Transverse colon (tissue), 4 donors: ENCODE data around the gene FHAD1.

Experiments used
- POLR2A ChIP-seq: fragments of 450-650 bp; IDR thresholded peaks from one replicate; pipeline ENCODE4 v1.6.1; 2016; ENCODE audit warnings: antibody characterized with exemption, mild to moderate bottlenecking, moderate library complexity
- POLR2AphosphoS5 ChIP-seq, 3 donors: sonication (generic); formaldehyde crosslinking; IDR thresholded peaks; one replicate each; pipeline ENCODE4 v1.6.1; 2016; ENCODE audit warnings: antibody characterized with exemption in 3 of 3
- TF ChIP-seq, protein P1 (sequence below), 5 experiments: fragments of 200-600 bp in 3 of 5; fragments of 450-650 bp in 2 of 5; sonication (generic) in 3 of 5; IDR thresholded peaks; 1 replicate in 2 of 5; 2 replicates in 3 of 5; pipeline ENCODE4 v1.5.1; 2016 to 2017; ENCODE audit warnings: antibody characterized with exemption in 5 of 5, inconsistent platforms in 3 of 5, mild to moderate bottlenecking in 2 of 5, moderate library complexity in 1 of 5

DNA sequence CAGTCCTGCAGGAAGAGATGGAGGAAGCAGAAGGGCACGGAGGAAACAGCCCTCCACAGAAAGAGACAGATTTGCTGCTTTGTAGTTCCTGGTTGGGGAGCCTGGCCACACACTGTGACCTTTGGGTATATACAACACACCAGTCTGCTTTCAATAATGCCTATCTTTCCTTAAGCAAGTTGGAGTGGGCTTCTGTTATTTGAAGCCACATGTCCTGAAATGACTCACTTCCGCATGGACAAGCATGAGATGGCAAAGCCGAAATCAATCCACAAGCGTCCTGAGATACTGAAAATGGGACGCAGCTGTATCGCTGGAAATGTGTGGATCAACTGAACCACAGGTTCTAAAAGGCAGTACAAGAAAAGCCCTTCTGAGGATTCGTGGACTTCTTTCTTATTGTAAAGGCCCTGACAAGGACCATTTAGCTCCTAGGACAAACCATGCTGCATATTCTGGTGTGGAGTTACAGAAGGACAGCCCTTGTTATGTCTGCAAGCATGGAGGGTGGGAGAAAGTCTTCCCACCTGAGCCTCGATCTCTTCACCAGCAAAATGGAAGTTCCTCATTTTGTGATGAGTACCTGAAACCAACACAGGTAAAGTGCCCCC lies 22.7 kb upstream of the FHAD1 start:
- TF ChIP-seq, protein P1, sequence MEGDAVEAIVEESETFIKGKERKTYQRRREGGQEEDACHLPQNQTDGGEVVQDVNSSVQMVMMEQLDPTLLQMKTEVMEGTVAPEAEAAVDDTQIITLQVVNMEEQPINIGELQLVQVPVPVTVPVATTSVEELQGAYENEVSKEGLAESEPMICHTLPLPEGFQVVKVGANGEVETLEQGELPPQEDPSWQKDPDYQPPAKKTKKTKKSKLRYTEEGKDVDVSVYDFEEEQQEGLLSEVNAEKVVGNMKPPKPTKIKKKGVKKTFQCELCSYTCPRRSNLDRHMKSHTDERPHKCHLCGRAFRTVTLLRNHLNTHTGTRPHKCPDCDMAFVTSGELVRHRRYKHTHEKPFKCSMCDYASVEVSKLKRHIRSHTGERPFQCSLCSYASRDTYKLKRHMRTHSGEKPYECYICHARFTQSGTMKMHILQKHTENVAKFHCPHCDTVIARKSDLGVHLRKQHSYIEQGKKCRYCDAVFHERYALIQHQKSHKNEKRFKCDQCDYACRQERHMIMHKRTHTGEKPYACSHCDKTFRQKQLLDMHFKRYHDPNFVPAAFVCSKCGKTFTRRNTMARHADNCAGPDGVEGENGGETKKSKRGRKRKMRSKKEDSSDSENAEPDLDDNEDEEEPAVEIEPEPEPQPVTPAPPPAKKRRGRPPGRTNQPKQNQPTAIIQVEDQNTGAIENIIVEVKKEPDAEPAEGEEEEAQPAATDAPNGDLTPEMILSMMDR (IDR thresholded peaks at IDR 0.05), result no peak
- TF ChIP-seq POLR2A (no peak), POLR2AphosphoS5 (IDR thresholded peaks at IDR 0.05) (no peak)
